ENCODE results near the gene NUDT3. TPM values are rescaled to one million over a fixed set of nuclear protein-coding genes. Genes with fewer than 3 reads are reported as not detected.

Gene NUDT3
- total RNA-seq, 1 experiment from 2014 or later = 10.6 TPM

- no peak for DNase-seq (ENCODE audit: low spot score)
- in situ Hi-C loops (cut with HindIII; ENCODE audit: low sequenced_read_pairs) = loop anchor here (25.0 kb wide), 1 partner anchor 209 kb away; no protein-coding TSS in a partner anchor
These were observed 4.0 kb upstream of the NUDT3 start for GRCh38 chr6:34396518-34396917.

- no peak for DNase-seq (ENCODE audit: low spot score)
These were observed 1.5 kb upstream of the NUDT3 start for GRCh38 chr6:34393966-34394305.

GRCh38 chr6:34393191-34393965, 909 bp upstream of the NUDT3 start:
- in situ Hi-C loops (cut with HindIII; ENCODE audit: low sequenced_read_pairs) = loop anchor here (25.0 kb wide), 1 partner anchor 206 kb away; no protein-coding TSS in a partner anchor
- peak; percentile 49 for DNase-seq (ENCODE audit: low spot score)

More at GRCh38 chr6:34393966-34394305, 1.5 kb upstream of the NUDT3 start:
- in situ Hi-C loops (cut with HindIII; ENCODE audit: low sequenced_read_pairs) = loop anchor here (25.0 kb wide), 1 partner anchor 207 kb away; no protein-coding TSS in a partner anchor

- DNase-seq (ENCODE audit: low spot score) = peak; percentile 67
These were observed 528 bp downstream of the NUDT3 start for GRCh38 chr6:34391786-34392496.

GRCh38 chr6:34391473-34391785, 1.0 kb downstream of the NUDT3 start:
- no peak for DNase-seq (ENCODE audit: low spot score)
- in situ Hi-C loops (cut with HindIII; ENCODE audit: low sequenced_read_pairs) = loop anchor here (25.0 kb wide), 1 partner anchor 204 kb away; no protein-coding TSS in a partner anchor

More at GRCh38 chr6:34391786-34392496, 528 bp downstream of the NUDT3 start:
- in situ Hi-C loops (cut with HindIII; ENCODE audit: low sequenced_read_pairs) = loop anchor here (25.0 kb wide), 1 partner anchor 205 kb away; no protein-coding TSS in a partner anchor

- in situ Hi-C loops (cut with HindIII; ENCODE audit: low sequenced_read_pairs) = loop anchor here (25.0 kb wide), 1 partner anchor 204 kb away; no protein-coding TSS in a partner anchor
- peak; percentile 55 for DNase-seq (ENCODE audit: low spot score)
These were observed 1.7 kb downstream of the NUDT3 start for GRCh38 chr6:34390531-34391472.

GRCh38 chr6:34389034-34389433, 3.4 kb downstream of the NUDT3 start:
- DNase-seq (ENCODE audit: low spot score) = no peak
- in situ Hi-C loops (cut with HindIII; ENCODE audit: low sequenced_read_pairs) = loop anchor here (25.0 kb wide), 1 partner anchor 202 kb away; no protein-coding TSS in a partner anchor

GRCh38 chr6:34388421-34388820, 4.0 kb downstream of the NUDT3 start:
- in situ Hi-C loops (cut with HindIII; ENCODE audit: low sequenced_read_pairs) = loop anchor here (25.0 kb wide), 1 partner anchor 201 kb away; no protein-coding TSS in a partner anchor
- DNase-seq (ENCODE audit: low spot score) = no peak

- DNase-seq (ENCODE audit: low spot score) = no peak
These were observed 5.9 kb downstream of the NUDT3 start for GRCh38 chr6:34386316-34387137.

GRCh38 chr6:34385793-34386195, 6.7 kb downstream of the NUDT3 start:
- in situ Hi-C loops (cut with HindIII; ENCODE audit: low sequenced_read_pairs) = loop anchor here (25.0 kb wide), 1 partner anchor 198 kb away; no protein-coding TSS in a partner anchor
- no peak for DNase-seq (ENCODE audit: low spot score)

More at GRCh38 chr6:34386316-34387137, 5.9 kb downstream of the NUDT3 start:
- in situ Hi-C loops (cut with HindIII; ENCODE audit: low sequenced_read_pairs) = loop anchor here (25.0 kb wide), 1 partner anchor 199 kb away; no protein-coding TSS in a partner anchor

- no peak for DNase-seq (ENCODE audit: low spot score)
- in situ Hi-C loops (cut with HindIII; ENCODE audit: low sequenced_read_pairs) = loop anchor here (25.0 kb wide), 1 partner anchor 197 kb away; no protein-coding TSS in a partner anchor
These were observed 7.9 kb downstream of the NUDT3 start for GRCh38 chr6:34384321-34385153.

- no peak for DNase-seq (ENCODE audit: low spot score)
- in situ Hi-C loops (cut with HindIII; ENCODE audit: low sequenced_read_pairs) = loop anchor here (25.0 kb wide), 1 partner anchor 196 kb away; no protein-coding TSS in a partner anchor
These were observed 8.7 kb downstream of the NUDT3 start for GRCh38 chr6:34383656-34384320.

GRCh38 chr6:34383161-34383631, 9.3 kb downstream of the NUDT3 start:
- DNase-seq (ENCODE audit: low spot score) = no peak
- in situ Hi-C loops (cut with HindIII; ENCODE audit: low sequenced_read_pairs) = loop anchor here (25.0 kb wide), 1 partner anchor 196 kb away; no protein-coding TSS in a partner anchor

- DNase-seq (ENCODE audit: low spot score) = no peak
- in situ Hi-C loops (cut with HindIII; ENCODE audit: low sequenced_read_pairs) = loop anchor here (25.0 kb wide), 1 partner anchor 194 kb away; no protein-coding TSS in a partner anchor
These were observed 11.4 kb downstream of the NUDT3 start for GRCh38 chr6:34381081-34381480.

- DNase-seq (ENCODE audit: low spot score) = no peak
- in situ Hi-C loops (cut with HindIII; ENCODE audit: low sequenced_read_pairs) = loop anchor here (25.0 kb wide), 1 partner anchor 191 kb away; no protein-coding TSS in a partner anchor
These were observed 14.0 kb downstream of the NUDT3 start for GRCh38 chr6:34378470-34378869.

- in situ Hi-C loops (cut with HindIII; ENCODE audit: low sequenced_read_pairs) = loop anchor here (25.0 kb wide), 1 partner anchor 191 kb away; no protein-coding TSS in a partner anchor
- no peak for DNase-seq (ENCODE audit: low spot score)
These were observed 14.5 kb downstream of the NUDT3 start for GRCh38 chr6:34377984-34378383.
